ENCODE data around the gene TMEM131. TPM values are rescaled to one million over a fixed set of nuclear protein-coding genes. Genes with fewer than 3 reads are reported as not detected.
"Not testable (repeated sequence)": the region's sequence is repeated elsewhere in the genome, so short reads cannot be mapped to it uniquely, and the experiment has no call there.

TMEM131 gene
- total and polyA plus RNA-seq, 2 experiments from 2014 or later = 9.2 to 22.7 TPM

GRCh38 chr2:97853057-97853456 lies 142.7 kb downstream of the TMEM131 start:
- not testable (repeated sequence) for ATAC-seq; H3K27me3 ChIP-seq (ENCODE audit: insufficient read depth); H3K4me2 ChIP-seq; H3K79me2 ChIP-seq (replicated peaks; ENCODE audit: insufficient read depth); H3K36me3 ChIP-seq (ENCODE audit: insufficient read depth); H3K27ac Mint-ChIP-seq; H3K27ac ChIP-seq (ENCODE audit: low read depth); H2AFZ ChIP-seq; H3K4me3 ChIP-seq; H3K4me1 Mint-ChIP-seq; H3F3A ChIP-seq (replicated peaks; ENCODE audit: low read depth); H3K9me3 Mint-ChIP-seq; H3K9me2 ChIP-seq (ENCODE audit: insufficient read depth); H3K27me3 Mint-ChIP-seq (ENCODE audit: insufficient read depth, low read depth, poor library complexity); H3K4me3 Mint-ChIP-seq; DNase-seq (ENCODE audit: low spot score); H4K20me1 ChIP-seq (replicated peaks; ENCODE audit: insufficient read depth); H3K36me3 Mint-ChIP-seq (ENCODE audit: low read depth); H3K4me1 ChIP-seq (ENCODE audit: insufficient read depth)

- no peak overlapping the region for H3K4me2 ChIP-seq
- H3K27ac ChIP-seq (ENCODE audit: low read depth) = no peak overlapping the region
- no peaks in the 10 kb centered on the region for H3K79me2 ChIP-seq (replicated peaks; ENCODE audit: insufficient read depth)
- no peaks in the 10 kb centered on the region for H3K27me3 Mint-ChIP-seq (ENCODE audit: insufficient read depth, low read depth, poor library complexity)
- H3K4me3 Mint-ChIP-seq = no peak overlapping the region
- no peaks in the 10 kb centered on the region for H3K9me2 ChIP-seq (ENCODE audit: insufficient read depth)
- ATAC-seq (no peak), DNase-seq (ENCODE audit: low spot score) (no peak)
- H3K9me3 Mint-ChIP-seq = no peaks in the 10 kb centered on the region
- H3F3A ChIP-seq (replicated peaks; ENCODE audit: low read depth) = no peaks in the 10 kb centered on the region
- H3K36me3 Mint-ChIP-seq (ENCODE audit: low read depth) = no peaks in the 10 kb centered on the region
- H3K27ac Mint-ChIP-seq = no peak overlapping the region
- H4K20me1 ChIP-seq (replicated peaks; ENCODE audit: insufficient read depth) = no peaks in the 10 kb centered on the region
- H2AFZ ChIP-seq = no peak overlapping the region
- H3K27me3 ChIP-seq (ENCODE audit: insufficient read depth) = no peaks in the 10 kb centered on the region
- H3K4me1 Mint-ChIP-seq = peaks cover 3% of the 10 kb centered on the region; the same call in 1 of the 3 replicates
- TF ChIP-seq POLR2AphosphoS5 (IDR thresholded peaks at IDR 0.05; ENCODE audit: low read depth) (no peak), CTCF (conservative IDR thresholded peaks at IDR 0.05; ENCODE audit: low read depth in 2 of 2) (no peak), EZH2 (IDR thresholded peaks at IDR 0.05; ENCODE audit: low read depth, unreplicated experiment) (no peak)
- H3K4me1 ChIP-seq (ENCODE audit: insufficient read depth) = no peaks in the 10 kb centered on the region
- H3K4me3 ChIP-seq = no peak overlapping the region
- no peaks in the 10 kb centered on the region for H3K36me3 ChIP-seq (ENCODE audit: insufficient read depth)
Observed at GRCh38 chr2:97851172-97851571, 144.6 kb downstream of the TMEM131 start.

DNA sequence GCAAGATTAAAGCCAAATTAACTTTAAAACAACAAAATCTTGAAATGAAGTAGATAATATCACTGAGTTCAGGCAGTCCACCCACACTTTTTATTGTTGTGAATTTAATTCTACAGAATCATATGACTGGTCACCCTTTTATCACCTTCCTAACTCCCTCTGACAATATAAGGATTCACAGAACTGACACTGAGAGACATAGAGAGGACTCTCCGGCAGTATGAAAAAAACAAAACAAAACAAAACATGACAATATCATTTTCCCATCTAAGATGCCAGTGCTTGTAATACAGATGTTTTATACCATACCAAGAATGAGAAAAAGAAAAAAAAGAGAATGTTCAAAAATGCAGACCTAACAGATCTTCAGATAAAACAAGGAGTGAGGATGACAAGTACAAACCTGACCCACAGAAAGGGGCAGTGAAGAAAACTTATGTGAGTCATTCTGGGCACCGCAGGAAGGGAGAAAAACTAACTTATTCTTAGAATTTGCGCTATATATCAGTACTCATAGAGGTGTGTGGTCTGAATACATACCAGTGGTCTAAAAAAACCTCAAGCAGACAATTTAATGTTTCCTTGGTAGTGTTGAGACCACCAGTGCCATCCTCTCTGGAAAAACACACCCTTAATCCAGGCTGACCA lies 145.7 kb downstream of the TMEM131 start:
- H3K4me1 ChIP-seq (ENCODE audit: insufficient read depth) = no peaks in the 10 kb centered on the region
- peaks cover 6% of the 10 kb centered on the region; the same call in 2 of the 3 replicates for H3K4me1 Mint-ChIP-seq
- H2AFZ ChIP-seq = no peak overlapping the region
- no peaks in the 10 kb centered on the region for H3F3A ChIP-seq (replicated peaks; ENCODE audit: low read depth)
- H3K27ac Mint-ChIP-seq = no peak overlapping the region; the same call in 1 of the 2 replicates
- H3K9me2 ChIP-seq (ENCODE audit: insufficient read depth) = no peaks in the 10 kb centered on the region
- H3K4me3 Mint-ChIP-seq = no peak overlapping the region
- ATAC-seq = no peak
- DNase-seq (ENCODE audit: low spot score) = no peak
- no peaks in the 10 kb centered on the region for H3K9me3 Mint-ChIP-seq
- no peaks in the 10 kb centered on the region for H4K20me1 ChIP-seq (replicated peaks; ENCODE audit: insufficient read depth)
- H3K36me3 ChIP-seq (ENCODE audit: insufficient read depth) = no peaks in the 10 kb centered on the region
- H3K36me3 Mint-ChIP-seq (ENCODE audit: low read depth) = no peaks in the 10 kb centered on the region
- no peak overlapping the region for H3K4me3 ChIP-seq
- H3K4me2 ChIP-seq = no peak overlapping the region
- no peak overlapping the region for H3K27ac ChIP-seq (ENCODE audit: low read depth)
- no peaks in the 10 kb centered on the region for H3K27me3 ChIP-seq (ENCODE audit: insufficient read depth)
- no peaks in the 10 kb centered on the region for H3K27me3 Mint-ChIP-seq (ENCODE audit: insufficient read depth, low read depth, poor library complexity)
- 0 out of 2 replicates have a peak, but pooled peaks cover 4% of the 10 kb centered on the region for H3K79me2 ChIP-seq (replicated peaks; ENCODE audit: insufficient read depth)
- no peak for TF ChIP-seq NANOG (IDR thresholded peaks at IDR 0.05; ENCODE audit: borderline replicate concordance)
- no peak for TF ChIP-seq JUNB (IDR thresholded peaks at IDR 0.05; ENCODE audit: unreplicated experiment)
- TF ChIP-seq EZH2phosphoT487 (IDR thresholded peaks at IDR 0.05; ENCODE audit: unreplicated experiment) = no peak
- TF ChIP-seq POLR2AphosphoS5 (IDR thresholded peaks at IDR 0.05; ENCODE audit: low read depth) = no peak
- TF ChIP-seq, protein P1, sequence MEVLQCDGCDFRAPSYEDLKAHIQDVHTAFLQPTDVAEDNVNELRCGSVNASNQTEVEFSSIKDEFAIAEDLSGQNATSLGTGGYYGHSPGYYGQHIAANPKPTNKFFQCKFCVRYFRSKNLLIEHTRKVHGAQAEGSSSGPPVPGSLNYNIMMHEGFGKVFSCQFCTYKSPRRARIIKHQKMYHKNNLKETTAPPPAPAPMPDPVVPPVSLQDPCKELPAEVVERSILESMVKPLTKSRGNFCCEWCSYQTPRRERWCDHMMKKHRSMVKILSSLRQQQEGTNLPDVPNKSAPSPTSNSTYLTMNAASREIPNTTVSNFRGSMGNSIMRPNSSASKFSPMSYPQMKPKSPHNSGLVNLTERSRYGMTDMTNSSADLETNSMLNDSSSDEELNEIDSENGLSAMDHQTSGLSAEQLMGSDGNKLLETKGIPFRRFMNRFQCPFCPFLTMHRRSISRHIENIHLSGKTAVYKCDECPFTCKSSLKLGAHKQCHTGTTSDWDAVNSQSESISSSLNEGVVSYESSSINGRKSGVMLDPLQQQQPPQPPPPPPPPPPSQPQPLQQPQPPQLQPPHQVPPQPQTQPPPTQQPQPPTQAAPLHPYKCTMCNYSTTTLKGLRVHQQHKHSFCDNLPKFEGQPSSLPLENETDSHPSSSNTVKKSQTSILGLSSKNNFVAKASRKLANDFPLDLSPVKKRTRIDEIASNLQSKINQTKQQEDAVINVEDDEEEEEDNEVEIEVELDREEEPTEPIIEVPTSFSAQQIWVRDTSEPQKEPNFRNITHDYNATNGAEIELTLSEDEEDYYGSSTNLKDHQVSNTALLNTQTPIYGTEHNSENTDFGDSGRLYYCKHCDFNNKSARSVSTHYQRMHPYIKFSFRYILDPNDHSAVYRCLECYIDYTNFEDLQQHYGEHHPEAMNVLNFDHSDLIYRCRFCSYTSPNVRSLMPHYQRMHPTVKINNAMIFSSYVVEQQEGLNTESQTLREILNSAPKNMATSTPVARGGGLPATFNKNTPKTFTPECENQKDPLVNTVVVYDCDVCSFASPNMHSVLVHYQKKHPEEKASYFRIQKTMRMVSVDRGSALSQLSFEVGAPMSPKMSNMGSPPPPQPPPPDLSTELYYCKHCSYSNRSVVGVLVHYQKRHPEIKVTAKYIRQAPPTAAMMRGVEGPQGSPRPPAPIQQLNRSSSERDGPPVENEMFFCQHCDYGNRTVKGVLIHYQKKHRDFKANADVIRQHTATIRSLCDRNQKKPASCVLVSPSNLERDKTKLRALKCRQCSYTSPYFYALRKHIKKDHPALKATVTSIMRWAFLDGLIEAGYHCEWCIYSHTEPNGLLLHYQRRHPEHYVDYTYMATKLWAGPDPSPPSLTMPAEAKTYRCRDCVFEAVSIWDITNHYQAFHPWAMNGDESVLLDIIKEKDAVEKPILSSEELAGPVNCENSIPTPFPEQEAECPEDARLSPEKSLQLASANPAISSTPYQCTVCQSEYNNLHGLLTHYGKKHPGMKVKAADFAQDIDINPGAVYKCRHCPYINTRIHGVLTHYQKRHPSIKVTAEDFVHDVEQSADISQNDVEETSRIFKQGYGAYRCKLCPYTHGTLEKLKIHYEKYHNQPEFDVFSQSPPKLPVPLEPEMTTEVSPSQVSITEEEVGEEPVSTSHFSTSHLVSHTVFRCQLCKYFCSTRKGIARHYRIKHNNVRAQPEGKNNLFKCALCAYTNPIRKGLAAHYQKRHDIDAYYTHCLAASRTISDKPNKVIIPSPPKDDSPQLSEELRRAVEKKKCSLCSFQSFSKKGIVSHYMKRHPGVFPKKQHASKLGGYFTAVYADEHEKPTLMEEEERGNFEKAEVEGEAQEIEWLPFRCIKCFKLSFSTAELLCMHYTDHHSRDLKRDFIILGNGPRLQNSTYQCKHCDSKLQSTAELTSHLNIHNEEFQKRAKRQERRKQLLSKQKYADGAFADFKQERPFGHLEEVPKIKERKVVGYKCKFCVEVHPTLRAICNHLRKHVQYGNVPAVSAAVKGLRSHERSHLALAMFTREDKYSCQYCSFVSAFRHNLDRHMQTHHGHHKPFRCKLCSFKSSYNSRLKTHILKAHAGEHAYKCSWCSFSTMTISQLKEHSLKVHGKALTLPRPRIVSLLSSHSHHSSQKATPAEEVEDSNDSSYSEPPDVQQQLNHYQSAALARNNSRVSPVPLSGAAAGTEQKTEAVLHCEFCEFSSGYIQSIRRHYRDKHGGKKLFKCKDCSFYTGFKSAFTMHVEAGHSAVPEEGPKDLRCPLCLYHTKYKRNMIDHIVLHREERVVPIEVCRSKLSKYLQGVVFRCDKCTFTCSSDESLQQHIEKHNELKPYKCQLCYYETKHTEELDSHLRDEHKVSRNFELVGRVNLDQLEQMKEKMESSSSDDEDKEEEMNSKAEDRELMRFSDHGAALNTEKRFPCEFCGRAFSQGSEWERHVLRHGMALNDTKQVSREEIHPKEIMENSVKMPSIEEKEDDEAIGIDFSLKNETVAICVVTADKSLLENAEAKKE (CRISPR knock-in tag; IDR thresholded peaks at IDR 0.05) = no peak
- no peak for TF ChIP-seq ZNF114 (CRISPR knock-in tag; IDR thresholded peaks at IDR 0.05)
- TF ChIP-seq ZNF331 (CRISPR knock-in tag; IDR thresholded peaks at IDR 0.05; ENCODE audit: low read depth) = no peak
